Measurements from ENCODE around the gene LRRC53.

The LRRC53 gene, protein sequence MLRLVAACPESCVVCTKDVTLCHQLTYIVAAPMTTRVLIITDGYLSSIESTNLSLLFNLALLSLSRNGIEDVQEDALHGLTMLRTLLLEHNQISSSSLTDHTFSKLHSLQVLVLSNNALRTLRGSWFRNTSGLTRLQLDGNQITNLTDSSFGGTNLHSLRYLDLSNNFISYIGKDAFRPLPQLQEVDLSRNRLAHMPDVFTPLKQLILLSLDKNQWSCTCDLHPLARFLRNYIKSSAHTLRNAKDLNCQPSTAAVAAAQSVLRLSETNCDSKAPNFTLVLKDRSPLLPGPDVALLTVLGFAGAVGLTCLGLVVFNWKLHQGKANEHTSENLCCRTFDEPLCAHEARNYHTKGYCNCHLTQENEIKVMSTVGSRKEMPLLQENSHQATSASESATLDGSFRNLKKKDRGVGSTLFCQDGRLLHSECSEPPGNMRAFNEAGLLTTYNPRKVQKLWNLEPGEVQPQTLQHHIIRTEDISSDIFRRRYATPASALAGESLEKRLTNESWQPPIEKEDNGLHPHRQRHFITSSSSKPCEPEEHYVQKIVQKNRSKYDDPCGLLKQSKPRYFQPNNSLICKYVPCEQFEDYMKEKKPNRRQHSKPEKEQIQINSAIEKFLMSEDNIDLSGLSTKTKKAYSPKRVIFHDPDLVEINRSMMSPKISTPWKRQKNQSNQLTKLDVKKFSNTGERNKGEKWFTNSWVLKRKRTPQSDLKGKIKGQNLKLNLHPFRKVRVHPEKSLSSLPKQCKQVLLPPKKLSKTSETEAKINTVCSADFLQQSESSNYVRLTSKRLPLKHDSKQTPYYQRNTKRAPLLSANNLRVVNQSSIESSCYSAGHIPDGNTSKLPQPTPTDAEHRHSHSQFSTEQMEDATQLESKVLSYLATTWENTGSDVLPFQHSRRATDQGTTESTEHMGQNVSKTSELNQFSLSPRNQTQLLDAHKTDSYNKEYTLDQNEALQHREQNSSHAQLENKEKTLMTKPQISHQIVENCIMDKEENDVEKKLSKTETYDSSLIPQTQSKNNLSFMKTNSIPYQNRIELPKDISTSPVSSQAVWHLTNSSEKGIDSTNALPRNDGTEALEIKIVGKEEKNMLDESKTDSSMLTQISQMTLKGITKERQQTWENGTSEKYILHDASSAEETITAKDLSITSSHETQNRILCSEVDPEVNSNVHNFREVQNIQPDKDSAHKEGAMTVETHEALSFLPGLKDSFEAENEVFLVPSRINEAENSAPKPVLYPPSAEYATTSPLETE

DNA sequence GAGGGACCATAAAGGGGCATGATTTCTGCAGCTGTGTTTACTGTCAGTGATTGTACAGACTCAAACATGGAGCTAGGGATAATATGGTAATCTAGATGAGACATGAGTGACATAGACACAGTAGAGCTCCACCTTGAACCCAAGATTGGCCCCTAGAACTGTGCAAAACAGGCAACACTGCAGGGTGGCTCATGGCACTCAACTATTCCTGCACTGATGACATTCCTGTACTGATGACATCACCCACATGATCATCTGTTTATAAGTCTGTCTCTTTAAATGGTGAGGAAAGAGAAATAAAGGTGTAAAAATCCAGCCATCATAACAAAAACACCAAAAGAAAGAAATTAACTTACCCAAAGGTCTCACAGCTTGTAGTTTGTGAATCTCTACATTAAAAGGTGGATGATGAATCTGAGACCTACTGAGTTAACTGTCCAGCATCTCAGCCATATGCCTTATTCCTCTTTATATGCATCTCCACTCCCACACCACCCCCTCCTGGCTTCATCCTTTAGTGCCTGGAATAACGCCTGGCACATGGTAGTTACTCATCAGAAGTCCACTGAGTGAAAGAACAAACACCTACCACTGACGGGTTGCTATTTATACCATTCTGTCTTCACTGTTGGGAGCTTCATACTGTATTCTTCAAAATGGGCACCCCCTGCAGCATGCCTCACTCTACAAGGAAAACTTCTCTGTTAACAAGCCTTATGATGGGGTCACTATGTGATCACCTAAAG, at the start of gene LRRC53:
Gene LRRC53 (minus strand): TSS at position 442 of the 746 bp plus-strand sequence. CDS start 29,262 bp downstream, outside the sequence.
- DNase-seq (ENCODE audit: low spot score): no peak

DNA sequence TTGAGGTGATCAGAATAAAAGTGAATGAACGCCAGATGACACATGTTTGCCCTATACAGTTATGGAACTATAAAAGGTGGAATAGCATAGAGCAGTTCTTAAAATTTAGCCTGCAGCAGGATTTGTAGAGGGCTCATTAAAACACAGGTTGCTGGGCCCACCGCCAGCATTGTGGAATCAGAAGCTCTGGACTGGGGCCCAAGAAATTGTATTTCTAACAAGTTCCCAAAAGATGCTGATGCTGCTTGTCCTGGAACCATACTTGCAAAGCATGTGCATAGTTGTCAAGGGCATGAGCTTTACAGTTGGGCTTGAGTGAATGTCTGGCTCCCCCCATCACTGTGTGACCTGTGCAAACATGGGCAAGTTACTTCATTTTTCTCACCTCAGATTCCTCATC, 37.5 kb upstream of the LRRC53 start:
- DNase-seq (ENCODE audit: low spot score): no peak

- no peak for DNase-seq (ENCODE audit: low spot score)
Observed at GRCh38 chr1:74548961-74549750, 36.7 kb upstream of the LRRC53 start.

DNA sequence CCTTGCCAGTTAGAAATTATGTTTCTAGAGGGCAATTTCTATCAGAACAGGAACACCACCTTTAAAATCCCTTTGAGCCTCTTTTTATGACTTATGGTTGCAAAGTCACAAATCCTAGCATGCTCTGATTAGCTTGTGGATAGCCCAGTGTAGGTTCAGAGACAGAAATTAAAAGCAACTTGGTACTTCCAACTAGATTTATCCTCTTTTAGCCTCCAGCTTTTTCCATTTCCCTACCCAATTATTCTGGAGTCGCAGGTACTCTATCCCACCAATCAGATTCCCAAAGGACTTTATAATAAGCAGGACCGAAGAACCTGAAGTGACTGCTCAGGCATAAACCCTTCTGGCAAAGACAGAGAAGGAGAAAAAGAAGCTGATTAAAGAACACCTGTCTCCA, 33.4 kb upstream of the LRRC53 start:
- DNase-seq (ENCODE audit: low spot score): no peak

- DNase-seq (ENCODE audit: low spot score): no peak
Observed at GRCh38 chr1:74534241-74534640, 21.8 kb upstream of the LRRC53 start.

DNA sequence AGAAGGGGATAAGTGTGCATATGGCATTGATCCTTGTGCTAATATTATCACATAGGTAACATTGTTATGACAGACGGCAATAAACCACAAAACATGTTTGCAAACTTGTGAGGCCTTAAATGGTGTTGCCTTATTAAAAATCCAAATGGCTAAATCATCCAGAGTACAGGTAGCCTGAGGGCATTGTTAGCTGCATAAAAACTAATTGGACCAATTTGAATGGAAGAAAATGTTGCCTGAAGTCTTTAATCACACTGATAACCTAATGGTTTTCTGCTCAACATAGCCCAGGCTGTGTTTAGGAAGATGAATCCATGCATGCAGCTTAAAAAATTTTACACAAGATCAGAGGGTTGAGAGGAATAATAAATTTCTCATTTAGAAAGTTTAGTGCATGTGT, 19.4 kb upstream of the LRRC53 start:
- DNase-seq (ENCODE audit: low spot score): no peak

DNA sequence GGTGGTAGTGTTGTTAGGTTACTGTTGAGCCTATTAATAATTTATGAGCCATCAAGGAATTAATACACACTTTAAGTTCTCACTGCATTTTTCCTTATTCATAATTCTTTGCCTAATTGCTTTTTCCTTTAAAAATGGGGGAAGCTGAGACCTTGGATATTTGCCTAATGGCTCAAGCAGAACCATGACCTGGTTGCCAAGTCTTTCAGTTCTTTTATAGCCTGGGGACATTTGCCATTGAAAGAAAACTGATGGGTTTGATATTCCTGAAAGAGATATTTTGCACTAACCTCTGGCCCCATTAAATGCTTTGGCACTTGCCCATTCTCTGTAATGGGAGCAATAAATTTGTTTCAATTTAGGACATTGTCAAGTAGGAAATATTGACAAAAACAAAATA, 18.5 kb upstream of the LRRC53 start:
- no peak for DNase-seq (ENCODE audit: low spot score)

DNA sequence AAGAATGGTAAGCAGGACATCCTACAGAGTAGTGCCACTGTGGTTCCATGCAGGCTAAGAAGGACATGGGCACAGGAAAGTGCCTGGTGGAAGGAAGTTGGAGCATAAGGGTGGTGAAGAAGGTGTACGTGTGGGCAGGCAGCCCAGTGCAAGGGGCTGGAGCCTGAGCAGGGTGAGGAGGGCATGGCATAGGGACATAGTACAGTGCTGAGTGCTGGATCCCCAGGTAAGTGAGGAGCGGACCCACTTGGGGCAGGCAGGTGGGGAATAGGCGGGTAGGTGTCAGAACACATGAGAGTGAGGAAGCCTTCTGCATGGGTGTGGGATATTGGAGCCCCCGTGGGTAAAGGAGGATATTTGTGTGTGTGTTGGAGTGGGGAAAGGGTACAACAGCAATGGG, 15.7 kb upstream of the LRRC53 start:
- DNase-seq (ENCODE audit: low spot score): no peak

DNA sequence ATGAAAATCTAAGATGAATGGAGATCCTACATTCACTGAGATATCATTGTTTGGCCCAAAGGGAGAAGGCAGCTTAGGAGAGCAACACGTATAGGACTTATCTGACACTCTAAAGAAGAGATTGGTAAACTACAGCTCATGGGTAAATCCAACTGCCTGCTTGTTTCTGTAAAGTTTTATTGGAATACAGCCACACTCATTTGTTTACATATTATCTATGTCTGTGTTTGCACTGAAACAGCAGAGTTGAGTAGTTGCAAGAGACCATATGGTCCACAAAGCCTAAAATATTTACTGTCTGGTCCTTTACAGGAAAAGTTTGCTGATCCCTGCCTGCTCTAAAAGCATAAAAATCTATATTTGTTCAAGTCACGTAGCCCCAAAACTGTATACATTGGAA, 14.3 kb upstream of the LRRC53 start:
- DNase-seq (ENCODE audit: low spot score): no peak

- no peak for DNase-seq (ENCODE audit: low spot score)
Observed at GRCh38 chr1:74523873-74524480, 11.6 kb upstream of the LRRC53 start.

- DNase-seq (ENCODE audit: low spot score): no peak
Observed at GRCh38 chr1:74522148-74522547, 9.7 kb upstream of the LRRC53 start.

DNA sequence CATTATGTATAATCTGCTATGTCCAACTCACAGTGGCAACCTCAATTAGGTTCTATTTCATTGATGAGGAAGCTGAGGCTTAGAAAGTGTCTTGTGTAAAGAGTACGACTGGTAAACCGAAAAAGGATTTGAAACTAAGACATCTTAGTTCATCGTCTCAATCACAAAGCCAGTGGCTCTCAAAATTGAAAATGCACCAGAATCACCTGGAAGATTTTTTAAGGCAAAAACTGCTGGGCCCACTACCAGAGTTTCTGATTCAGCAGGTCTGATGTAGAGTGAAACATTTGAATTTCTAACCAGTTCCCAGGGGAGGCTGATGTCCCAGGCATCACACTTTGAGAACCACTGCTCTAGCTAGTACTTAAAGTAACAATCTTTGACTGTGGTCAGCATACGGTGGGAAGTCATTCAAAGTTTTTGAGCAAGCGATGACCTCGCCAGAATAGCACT, 5.2 kb upstream of the LRRC53 start:
- DNase-seq (ENCODE audit: low spot score): no peak

- DNase-seq (ENCODE audit: low spot score): no peak
Observed at GRCh38 chr1:74513411-74514300, 1.2 kb upstream of the LRRC53 start.

DNA sequence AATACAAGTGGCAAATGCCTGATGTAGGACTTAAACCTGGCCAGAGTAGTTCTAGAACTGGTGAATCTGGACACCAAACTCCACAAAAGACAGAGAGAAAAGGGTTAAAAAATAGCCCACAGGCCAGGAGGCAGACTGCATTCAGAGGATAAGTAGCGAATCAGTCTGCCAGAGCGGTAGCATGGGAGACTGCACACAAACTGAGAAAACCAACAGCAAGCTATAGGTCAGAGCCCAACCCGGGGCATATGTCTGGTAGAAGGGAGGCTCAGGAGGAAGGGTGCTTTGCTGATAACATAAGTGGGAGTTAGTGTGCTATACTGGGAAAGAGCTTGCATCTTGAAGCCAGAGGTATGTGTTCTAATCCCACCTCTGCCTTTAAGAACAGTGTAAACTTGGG, 4.0 kb downstream of the LRRC53 start:
- DNase-seq (ENCODE audit: low spot score): no peak

DNA sequence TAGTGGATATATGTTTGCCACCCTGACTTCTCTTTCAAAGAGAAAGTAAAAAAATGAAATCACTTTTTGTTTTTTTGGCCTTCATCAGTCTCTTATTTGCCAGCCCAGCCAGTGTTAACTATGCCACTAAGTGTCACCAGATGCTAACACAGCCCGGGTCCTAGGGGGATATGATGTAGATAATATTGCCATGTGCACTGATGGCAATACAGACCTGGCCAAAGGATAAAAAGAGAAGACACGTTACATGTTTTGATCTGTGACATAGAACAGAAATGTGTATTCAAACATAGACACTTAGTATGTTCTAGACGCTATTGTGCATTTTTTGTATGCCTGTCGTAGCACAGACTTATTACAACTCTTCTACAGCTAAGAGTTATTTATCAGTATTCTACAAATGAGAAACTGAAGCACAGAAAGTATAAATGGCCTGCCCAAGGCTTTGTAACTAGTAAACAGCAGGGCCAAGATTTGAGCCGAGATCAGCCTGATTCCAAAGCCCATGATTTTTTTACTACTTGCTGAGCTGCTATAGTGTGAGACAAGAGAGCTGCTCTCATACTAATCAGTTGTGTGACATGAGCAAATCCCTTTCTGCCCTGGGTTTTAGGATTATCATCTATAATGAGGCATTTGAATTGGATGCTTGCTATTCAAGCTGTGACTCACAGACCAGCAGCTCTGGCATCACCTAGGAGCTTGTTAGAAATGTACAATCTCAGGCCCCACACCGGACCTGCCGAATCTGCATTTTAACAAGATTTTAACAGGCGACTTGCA, 6.3 kb downstream of the LRRC53 start:
- no peak for DNase-seq (ENCODE audit: low spot score)

GRCh38 chr1:74504933-74505512, 7.4 kb downstream of the LRRC53 start:
- DNase-seq (ENCODE audit: low spot score): no peak

DNA sequence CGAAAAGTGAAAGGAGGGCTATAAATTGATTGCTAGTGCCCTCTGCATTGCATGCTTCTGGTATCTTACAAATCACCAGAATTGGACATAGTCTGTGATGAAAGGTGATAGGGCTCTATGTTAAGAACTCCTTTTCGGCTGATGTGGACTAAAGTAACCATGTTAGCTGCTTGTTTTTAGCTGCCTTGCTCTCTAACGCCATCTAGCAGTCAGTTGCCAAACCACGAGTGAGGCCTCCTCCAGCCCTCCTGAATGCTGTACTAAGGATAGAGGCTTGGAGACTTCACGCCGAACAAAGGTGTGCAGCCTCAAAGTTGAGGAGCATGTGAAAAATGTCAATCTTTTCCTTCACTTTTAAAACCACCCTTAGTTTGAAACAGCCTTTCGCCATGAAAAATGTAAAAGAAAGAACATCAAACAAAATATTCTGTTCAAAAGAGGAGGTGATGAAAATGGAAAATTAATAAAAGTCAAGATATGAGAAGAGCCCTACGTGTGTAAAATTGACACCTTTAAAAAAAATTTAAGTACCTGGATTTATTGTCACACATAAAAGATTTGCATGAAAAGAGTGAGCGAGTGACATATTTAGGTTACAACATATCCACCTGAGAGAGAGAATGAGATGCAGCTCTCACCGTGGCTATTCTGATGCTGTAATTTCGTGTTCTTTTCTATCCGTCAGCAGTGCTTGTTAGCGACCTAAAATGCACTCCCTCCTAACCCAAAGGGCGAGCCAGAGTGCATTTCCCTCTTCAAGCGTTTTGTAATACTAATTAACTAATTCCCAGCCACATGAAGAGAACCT, 8.1 kb downstream of the LRRC53 start:
- DNase-seq (ENCODE audit: low spot score): peak; percentile 85
